Measurements from ENCODE around the gene KBTBD13. TPM values are rescaled to one million over a fixed set of nuclear protein-coding genes. Genes with fewer than 3 reads are reported as not detected.
"Not testable (repeated sequence)": the region's sequence is repeated elsewhere in the genome, so short reads cannot be mapped to it uniquely, and the experiment has no call there.

The KBTBD13 gene
- total RNA-seq, 4 donors from 2014 or later, result 0.38 TPM; not detected in 3

DNA sequence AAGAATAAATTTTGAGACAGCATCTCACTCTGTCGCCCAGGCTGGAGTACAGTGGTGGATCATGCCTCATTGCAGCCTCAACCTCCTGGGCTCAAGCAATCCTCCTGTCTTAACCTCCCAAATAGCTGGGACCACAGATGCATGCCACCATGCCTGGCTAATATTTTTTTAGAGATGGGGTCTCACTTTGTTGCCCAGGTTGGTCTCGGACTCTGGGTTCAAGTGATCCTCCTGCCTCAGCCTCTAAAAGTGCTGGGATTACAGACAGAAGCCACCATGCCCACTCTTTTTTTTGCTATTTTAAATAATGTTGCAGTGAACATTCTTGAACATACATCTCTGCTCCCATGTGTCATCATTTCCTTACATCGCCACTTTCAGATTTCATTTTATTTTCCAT lies 38.1 kb upstream of the KBTBD13 start:
- no peak for DNase-seq
- Histone ChIP-seq H3K27me3 (no peaks in the 10 kb centered on the region), H3K4me3 (no peak overlapping the region), H3K36me3 (no peaks in the 10 kb centered on the region), H3K4me1 (peaks cover 0 to 28% (median 4%) of the 10 kb centered on the region in 4 donors), H3K9me3 (no peaks in the 10 kb centered on the region), H3K27ac (no peak overlapping the region)
- TF ChIP-seq, protein P1, sequence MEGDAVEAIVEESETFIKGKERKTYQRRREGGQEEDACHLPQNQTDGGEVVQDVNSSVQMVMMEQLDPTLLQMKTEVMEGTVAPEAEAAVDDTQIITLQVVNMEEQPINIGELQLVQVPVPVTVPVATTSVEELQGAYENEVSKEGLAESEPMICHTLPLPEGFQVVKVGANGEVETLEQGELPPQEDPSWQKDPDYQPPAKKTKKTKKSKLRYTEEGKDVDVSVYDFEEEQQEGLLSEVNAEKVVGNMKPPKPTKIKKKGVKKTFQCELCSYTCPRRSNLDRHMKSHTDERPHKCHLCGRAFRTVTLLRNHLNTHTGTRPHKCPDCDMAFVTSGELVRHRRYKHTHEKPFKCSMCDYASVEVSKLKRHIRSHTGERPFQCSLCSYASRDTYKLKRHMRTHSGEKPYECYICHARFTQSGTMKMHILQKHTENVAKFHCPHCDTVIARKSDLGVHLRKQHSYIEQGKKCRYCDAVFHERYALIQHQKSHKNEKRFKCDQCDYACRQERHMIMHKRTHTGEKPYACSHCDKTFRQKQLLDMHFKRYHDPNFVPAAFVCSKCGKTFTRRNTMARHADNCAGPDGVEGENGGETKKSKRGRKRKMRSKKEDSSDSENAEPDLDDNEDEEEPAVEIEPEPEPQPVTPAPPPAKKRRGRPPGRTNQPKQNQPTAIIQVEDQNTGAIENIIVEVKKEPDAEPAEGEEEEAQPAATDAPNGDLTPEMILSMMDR (IDR thresholded peaks at IDR 0.05), result no peak
- no peak for TF ChIP-seq POLR2A (IDR thresholded peaks at IDR 0.05)

DNA sequence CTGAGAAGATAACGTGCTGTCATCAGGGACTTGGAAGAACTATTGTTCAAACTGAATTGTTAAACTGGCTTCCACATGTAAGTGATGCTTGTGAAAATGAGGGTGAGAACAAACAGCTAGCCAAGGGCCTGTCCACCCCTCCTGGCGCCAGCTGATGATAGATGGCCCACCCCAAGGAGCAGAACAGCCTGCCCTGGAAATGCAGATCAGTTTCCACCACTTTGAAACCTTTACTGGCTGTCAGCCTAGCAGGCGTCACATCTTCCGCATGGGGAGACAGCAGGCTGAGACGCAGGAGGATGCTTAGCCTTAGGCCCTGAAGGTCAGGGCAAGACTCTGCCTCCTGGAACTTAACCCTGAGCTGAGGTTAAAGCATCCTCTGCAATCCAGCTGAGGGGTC lies 37.7 kb upstream of the KBTBD13 start:
- Histone ChIP-seq H3K27ac (no peak overlapping the region), H3K36me3 (no peaks in the 10 kb centered on the region), H3K4me3 (no peak overlapping the region), H3K9me3 (no peaks in the 10 kb centered on the region), H3K27me3 (no peaks in the 10 kb centered on the region), H3K4me1 (peaks cover 0 to 32% (median 6%) of the 10 kb centered on the region in 4 donors)
- DNase-seq, result no peak
- TF ChIP-seq, protein P1 (IDR thresholded peaks at IDR 0.05), result no peak
- TF ChIP-seq POLR2A (IDR thresholded peaks at IDR 0.05), result no peak

DNA sequence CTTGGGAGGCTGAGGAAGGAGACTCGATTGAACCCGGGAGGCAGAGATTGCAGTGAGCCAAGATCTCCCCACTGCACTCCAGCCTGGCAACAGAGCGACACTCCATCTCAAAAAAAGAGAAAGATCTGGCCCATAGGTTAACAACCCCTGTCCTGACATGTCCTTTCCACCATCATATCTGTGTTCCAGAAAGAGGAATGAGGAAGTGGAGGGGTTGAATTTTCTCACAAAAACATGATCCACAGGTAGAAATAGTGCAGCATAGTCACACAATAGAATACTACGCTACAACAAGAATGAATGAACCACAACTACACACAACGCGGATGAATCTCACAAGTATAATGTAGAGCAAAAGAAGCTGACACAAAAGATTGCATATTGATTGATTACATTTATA lies 36.1 kb upstream of the KBTBD13 start:
- TF ChIP-seq, protein P1 (IDR thresholded peaks at IDR 0.05), result no peak
- TF ChIP-seq POLR2A (IDR thresholded peaks at IDR 0.05), result no peak
- H3K4me1 ChIP-seq, result peaks cover 0 to 33% (median 8%) of the 10 kb centered on the region in 4 donors
- H3K4me3 ChIP-seq, result no peak overlapping the region
- DNase-seq, result no peak
- H3K36me3 ChIP-seq, result no peaks in the 10 kb centered on the region
- H3K27me3 ChIP-seq, result no peaks in the 10 kb centered on the region
- H3K9me3 ChIP-seq, result no peaks in the 10 kb centered on the region
- H3K27ac ChIP-seq, result no peak overlapping the region

DNA sequence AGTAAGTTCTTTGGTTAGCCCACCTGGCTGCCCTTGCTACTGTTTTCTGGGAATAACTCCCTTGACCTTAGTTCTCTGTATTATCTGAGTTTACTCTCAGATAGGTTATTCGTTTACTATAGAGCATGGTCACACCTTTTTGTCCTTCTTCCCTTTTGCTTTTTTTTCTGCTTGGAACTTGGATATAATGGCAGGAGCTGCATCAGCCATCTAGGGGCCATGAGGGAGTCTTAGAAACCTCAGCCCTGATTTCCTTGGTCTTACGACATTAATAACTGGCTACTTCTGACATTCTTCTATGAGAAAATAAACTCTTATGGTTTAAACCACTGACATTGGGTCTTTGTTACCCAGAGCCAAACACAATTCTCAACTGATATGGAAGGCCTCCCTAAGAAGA lies 34.8 kb upstream of the KBTBD13 start:
- Histone ChIP-seq H3K4me1 (peaks cover 0 to 26% (median 8%) of the 10 kb centered on the region in 4 donors), H3K9me3 (no peaks in the 10 kb centered on the region), H3K36me3 (no peaks in the 10 kb centered on the region), H3K27me3 (no peaks in the 10 kb centered on the region), H3K4me3 (no peak overlapping the region), H3K27ac (peak overlapping the region in 1 of 4 donors; percentile 61)
- TF ChIP-seq, protein P1 (IDR thresholded peaks at IDR 0.05), result no peak
- TF ChIP-seq POLR2A (IDR thresholded peaks at IDR 0.05), result no peak
- no peak for DNase-seq

DNA sequence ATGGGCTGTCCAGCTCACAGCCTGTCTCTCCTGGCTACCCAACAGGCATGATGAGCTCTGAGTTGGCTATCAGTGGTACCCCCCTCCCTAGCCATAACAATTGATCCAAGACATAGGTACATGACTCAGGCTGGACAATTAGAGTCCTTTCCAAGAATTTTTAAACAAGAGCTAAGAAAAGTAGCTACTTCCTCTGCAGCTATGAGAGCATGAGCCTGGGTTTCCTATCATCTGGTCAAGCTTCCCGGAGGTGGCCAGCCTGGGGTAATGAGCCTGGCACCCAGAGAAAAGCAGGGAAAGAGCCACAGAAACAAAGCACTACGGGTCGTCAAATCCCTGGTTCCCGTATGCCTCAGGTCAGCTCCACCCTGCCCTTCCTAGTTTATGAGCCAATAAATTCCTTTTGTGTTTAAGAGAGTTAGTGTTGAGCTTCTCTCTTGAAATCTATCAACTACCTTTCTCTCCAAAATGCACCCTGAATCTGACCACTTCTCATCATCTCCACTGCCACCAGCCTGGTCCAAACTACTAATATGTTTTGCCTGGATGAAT lies 33.7 kb upstream of the KBTBD13 start:
- no peaks in the 10 kb centered on the region for H3K36me3 ChIP-seq
- H3K4me3 ChIP-seq, result no peak overlapping the region
- no peaks in the 10 kb centered on the region for H3K9me3 ChIP-seq
- TF ChIP-seq POLR2A (IDR thresholded peaks at IDR 0.05), result no peak
- TF ChIP-seq, protein P1 (IDR thresholded peaks at IDR 0.05), result no peak
- H3K4me1 ChIP-seq, result peaks cover 0 to 23% (median 8%) of the 10 kb centered on the region in 4 donors
- no peaks in the 10 kb centered on the region for H3K27me3 ChIP-seq
- DNase-seq, result peak in 1 of 3 donors; percentile 58
- H3K27ac ChIP-seq, result peak overlapping the region in 3 of 4 donors; percentile 61 to 91 (median 76)

DNA sequence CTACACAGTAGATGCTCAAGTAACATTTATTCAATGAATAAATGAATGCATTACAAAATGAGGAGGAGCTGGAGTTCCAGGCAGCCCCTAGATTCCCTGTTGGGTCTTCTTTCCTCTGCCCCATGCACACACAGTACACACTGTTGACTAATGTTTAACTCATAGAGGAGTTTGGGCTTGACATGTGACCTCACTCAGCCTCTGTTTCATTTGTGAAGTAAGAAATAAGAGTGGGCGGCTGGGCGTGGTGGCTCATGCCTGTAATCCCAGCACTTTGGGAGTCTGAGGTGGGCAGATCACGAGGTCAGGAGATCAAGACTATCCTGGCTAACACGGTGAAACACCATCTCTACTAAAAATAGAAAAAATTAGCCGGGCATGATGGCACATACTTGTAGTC lies 32.3 kb upstream of the KBTBD13 start:
- peak overlapping the region in 3 of 4 donors; percentile 61 to 91 (median 76) for H3K27ac ChIP-seq
- H3K4me3 ChIP-seq, DNase-seq, H3K9me3 ChIP-seq, H3K36me3 ChIP-seq, H3K27me3 ChIP-seq: not testable (repeated sequence)
- H3K4me1 ChIP-seq, result peaks cover 0 to 25% (median 8%) of the 10 kb centered on the region in 4 donors

Measured in Peyer's patch (tissue), 4 donors.